Activated B cell treated with CpG ODN at 0.5 μM for 24 hours (primary cell): ENCODE results near the gene ANKRD13C. TPM values are rescaled to one million over a fixed set of nuclear protein-coding genes. Genes with fewer than 3 reads are reported as not detected.
"Not testable (repeated sequence)": the region's sequence is repeated elsewhere in the genome, so short reads cannot be mapped to it uniquely, and the experiment has no call there.

Experiments used
- ATAC-seq: fragments of 200-7000 bp; cut with Tn5 transposase; one replicate; pipeline ENCODE4 v1.10.0; 2021; ENCODE audit warnings: low read depth, mild to moderate bottlenecking, moderate library complexity
- CTCF ChIA-PET: fragments of 350-600 bp; sonication (Branson Sonifier 250); formaldehyde crosslinking; loops from one replicate; lab custom pipeline; 2021; ENCODE audit warnings: antibody characterized with exemption; lab: Charles Lee
- POLR2A ChIA-PET: fragments of 350-600 bp; sonication (Branson Sonifier 250); formaldehyde crosslinking; loops from one replicate; lab custom pipeline; 2021; ENCODE audit warnings: antibody characterized with exemption; lab: Charles Lee
- DNase-seq: peaks from one replicate; pipeline ENCODE4 v3.0.0; 2022
- H3K27ac Mint-ChIP-seq: one replicate; pipeline ENCODE4 v1.8.0; 2020; ENCODE audit warnings: mixed read lengths
- H3K27me3 Mint-ChIP-seq: one replicate; pipeline ENCODE4 v1.8.0; 2021; ENCODE audit warnings: mixed read lengths
- H3K36me3 Mint-ChIP-seq: one replicate; pipeline ENCODE4 v1.8.0; 2021; ENCODE audit warnings: low read depth, mixed read lengths
- H3K4me1 Mint-ChIP-seq: one replicate; pipeline ENCODE4 v1.8.0; 2021; ENCODE audit warnings: mixed read lengths
- H3K4me3 Mint-ChIP-seq: one replicate; pipeline ENCODE4 v1.8.0; 2020; ENCODE audit warnings: mild to moderate bottlenecking, mixed read lengths
- H3K9me3 Mint-ChIP-seq: one replicate; pipeline ENCODE4 v1.8.0; 2020; ENCODE audit warnings: mixed read lengths
- intact Hi-C: fragments of 100-400 bp; cut with micrococcal nuclease; formaldehyde crosslinking; loops from one replicate; pipeline ENCODE4 v1.15.1; 2024
- total RNA-seq: library from RNA; stranded (reverse); gene quantifications from 2 replicates; pipeline ENCODE4 v1.2.3, GENCODE V29; 2022
- TF ChIP-seq, protein P1 (sequence below): fragments of 200-600 bp; IDR thresholded peaks from one replicate; pipeline ENCODE4 v1.8.0; 2022; ENCODE audit warnings: antibody characterized with exemption, mild to moderate bottlenecking

ANKRD13C gene
- total RNA-seq, 1 donor from 2014 or later, result 21.2 TPM

DNA sequence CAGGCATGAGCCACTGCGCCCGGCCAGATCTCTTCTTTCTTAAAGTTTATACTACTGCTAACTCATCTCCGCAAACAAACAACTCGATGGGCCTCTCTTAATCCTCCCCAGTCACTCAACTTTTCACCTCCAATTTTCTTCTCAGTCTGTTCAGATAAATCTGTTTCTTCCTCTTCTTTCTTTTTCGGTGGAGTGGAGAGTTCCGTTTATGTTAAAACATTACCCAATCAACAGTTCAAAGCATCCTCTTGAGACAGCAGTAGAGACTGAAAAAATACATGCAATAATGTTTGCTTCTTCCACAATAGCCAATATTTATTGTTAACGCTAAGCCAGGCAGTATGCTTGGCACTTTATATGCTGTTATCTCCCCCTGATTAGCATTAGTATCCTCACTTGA is 1.4 kb upstream of the ANKRD13C start:
- no peaks in the 10 kb centered on the region for H3K27me3 Mint-ChIP-seq
- peaks cover 35% of the 10 kb centered on the region for H3K4me1 Mint-ChIP-seq
- no peak for DNase-seq
- POLR2A ChIA-PET, result interaction anchor here (4.8 kb wide), 1 partner anchor 55 kb away, joined by 83 read pairs; the partner anchor contains the start of gene CTH
- intact Hi-C loops, result no loop called here
- CTCF ChIA-PET, result interaction anchor here (1.9 kb wide), 1 partner anchor 55 kb away, joined by 7 read pairs; the partner anchor contains the start of gene CTH
- H3K27ac Mint-ChIP-seq, result no peak overlapping the region
- TF ChIP-seq, protein P1, sequence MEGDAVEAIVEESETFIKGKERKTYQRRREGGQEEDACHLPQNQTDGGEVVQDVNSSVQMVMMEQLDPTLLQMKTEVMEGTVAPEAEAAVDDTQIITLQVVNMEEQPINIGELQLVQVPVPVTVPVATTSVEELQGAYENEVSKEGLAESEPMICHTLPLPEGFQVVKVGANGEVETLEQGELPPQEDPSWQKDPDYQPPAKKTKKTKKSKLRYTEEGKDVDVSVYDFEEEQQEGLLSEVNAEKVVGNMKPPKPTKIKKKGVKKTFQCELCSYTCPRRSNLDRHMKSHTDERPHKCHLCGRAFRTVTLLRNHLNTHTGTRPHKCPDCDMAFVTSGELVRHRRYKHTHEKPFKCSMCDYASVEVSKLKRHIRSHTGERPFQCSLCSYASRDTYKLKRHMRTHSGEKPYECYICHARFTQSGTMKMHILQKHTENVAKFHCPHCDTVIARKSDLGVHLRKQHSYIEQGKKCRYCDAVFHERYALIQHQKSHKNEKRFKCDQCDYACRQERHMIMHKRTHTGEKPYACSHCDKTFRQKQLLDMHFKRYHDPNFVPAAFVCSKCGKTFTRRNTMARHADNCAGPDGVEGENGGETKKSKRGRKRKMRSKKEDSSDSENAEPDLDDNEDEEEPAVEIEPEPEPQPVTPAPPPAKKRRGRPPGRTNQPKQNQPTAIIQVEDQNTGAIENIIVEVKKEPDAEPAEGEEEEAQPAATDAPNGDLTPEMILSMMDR, result no peak
- no peaks in the 10 kb centered on the region for H3K9me3 Mint-ChIP-seq
- peaks cover 20% of the 10 kb centered on the region for H3K36me3 Mint-ChIP-seq
- peak overlapping the region; percentile 99 for H3K4me3 Mint-ChIP-seq
- no peak for ATAC-seq

DNA sequence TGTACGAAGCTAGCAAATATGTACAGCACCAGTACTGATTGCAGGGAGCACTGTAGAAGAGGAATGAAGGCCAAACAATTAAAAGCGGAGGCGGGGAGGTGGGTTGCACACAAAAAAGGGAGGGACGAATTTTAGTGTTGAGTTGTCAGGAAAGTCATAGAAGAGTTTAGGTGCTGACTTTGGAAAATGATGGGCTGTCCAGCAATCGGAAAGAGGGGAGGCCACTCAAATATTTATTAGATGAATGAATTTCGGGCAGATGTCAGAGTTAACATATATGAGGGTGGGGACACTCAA is 537 bp upstream of the ANKRD13C start:
- Mint-ChIP-seq H3K9me3 (no peaks in the 10 kb centered on the region), H3K4me3 (peak overlapping the region; percentile 99), H3K4me1 (peaks cover 40% of the 10 kb centered on the region), H3K27ac (peak overlapping the region; percentile 98), H3K36me3 (peaks cover 26% of the 10 kb centered on the region), H3K27me3 (no peaks in the 10 kb centered on the region)
- CTCF ChIA-PET, result interaction anchor here (1.9 kb wide), 1 partner anchor 56 kb away, joined by 7 read pairs; the partner anchor contains the start of gene CTH
- POLR2A ChIA-PET, result interaction anchor here (1.1 to 4.8 kb wide), 6 partner anchors 40 to 726 kb away, joined by 4 to 83 read pairs (median 6); partner anchors contain the start of genes CTH, LRRC40, SRSF11 and ZRANB2
- ATAC-seq (no peak), DNase-seq (no peak)
- TF ChIP-seq, protein P1, result no peak
- intact Hi-C loops, result no loop called here

DNA sequence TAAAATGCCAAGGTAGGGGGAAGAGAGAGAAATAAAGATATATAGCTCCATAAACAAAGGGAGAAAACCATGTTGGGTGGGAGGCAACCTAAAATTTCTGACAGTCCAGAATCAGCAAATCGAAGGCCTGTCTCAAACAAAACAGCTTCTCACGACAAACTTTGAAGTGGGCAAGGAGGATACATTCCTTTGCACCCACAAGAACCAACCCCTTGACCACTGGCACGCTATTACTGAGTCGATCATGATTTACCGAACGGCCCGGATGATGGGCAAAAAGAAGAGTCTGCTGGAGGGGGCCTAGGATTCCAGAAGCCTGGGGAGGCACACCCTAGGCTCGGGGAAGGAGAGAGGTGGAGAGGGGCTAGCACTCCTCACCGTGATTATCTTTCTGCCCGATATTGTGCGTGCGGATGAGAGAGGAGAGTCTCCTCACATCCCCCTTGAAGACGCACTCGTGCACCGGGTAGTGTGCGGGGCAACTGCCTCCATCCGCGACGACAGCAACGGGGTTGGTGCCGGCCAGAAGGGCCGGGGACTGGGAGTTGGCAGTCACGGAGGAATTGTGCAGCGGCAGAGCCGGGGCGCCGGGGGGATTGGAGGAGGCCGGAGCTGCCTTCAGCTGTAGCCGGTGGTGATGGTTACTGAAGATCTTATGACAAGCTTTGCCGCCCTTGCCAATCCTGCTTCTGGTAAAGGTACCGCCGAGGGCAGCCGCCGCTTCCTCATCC is 756 bp downstream of the ANKRD13C start:
- POLR2A ChIA-PET, result interaction anchor here (0.7 to 4.8 kb wide), 8 partner anchors 12 to 727 kb away, joined by 3 to 83 read pairs (median 6); partner anchors contain the start of genes CTH, LRRC40, SRSF11 and ZRANB2

DNA sequence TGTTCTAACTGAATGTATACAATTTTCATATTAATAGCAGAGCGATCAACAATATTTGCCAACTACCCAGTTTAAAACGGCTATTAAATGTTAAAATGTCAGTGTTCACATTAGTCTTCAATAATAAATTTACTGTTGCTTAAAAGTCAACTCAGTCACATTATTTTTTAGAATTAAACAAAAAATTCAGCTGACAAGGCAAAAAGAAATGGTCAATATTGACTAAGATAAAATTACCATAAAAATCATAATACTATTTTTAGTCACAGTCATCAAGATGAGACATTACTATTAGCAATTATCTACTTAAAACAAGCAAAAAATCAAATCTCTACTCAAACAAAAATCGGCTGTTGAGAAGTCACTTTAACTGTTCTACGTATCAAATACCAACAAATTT is 1.5 kb downstream of the ANKRD13C start:
- CTCF ChIA-PET, result no interaction called here

More for the DNA sequence above, 756 bp downstream of the ANKRD13C start:
- no peaks in the 10 kb centered on the region for H3K9me3 Mint-ChIP-seq
- no peaks in the 10 kb centered on the region for H3K27me3 Mint-ChIP-seq
- ATAC-seq, result peak; percentile 28
- intact Hi-C loops, result loop anchor here (1.0 kb wide), 4 partner anchors 57 to 728 kb away; partner anchors contain the start of genes LRRC40, SRSF11 and ZRANB2
- TF ChIP-seq, protein P1, result no peak
- H3K4me1 Mint-ChIP-seq, result peaks cover 49% of the 10 kb centered on the region
- peak overlapping the region; percentile 99 for H3K4me3 Mint-ChIP-seq
- CTCF ChIA-PET, result interaction anchor here (0.8 to 1.9 kb wide), 2 partner anchors 57 to 727 kb away, joined by 4 to 7 read pairs; partner anchors contain the start of genes CTH and ZRANB2
- no peak for DNase-seq
- H3K27ac Mint-ChIP-seq, result peak overlapping the region; percentile 98
- H3K36me3 Mint-ChIP-seq, result peaks cover 33% of the 10 kb centered on the region

DNA sequence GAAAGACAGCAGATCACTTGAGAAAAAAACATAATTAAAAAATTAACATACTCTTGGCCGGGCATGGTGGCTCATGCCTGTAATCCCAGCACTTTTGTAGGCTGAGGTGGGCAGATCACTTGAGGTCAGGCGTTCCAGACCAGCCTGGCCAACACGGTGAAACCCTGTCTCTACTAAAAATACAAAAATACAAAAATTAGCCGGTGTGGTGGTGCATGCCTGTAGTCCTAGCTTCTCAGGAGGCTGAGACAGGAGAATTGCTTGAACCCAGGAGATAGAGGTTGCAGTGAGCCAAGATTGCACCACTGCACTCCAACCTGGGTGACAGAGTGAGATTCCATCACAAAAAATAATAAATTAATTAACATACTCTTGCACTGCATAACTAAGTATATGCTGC is 4.7 kb downstream of the ANKRD13C start:
- peaks cover 42% of the 10 kb centered on the region for H3K36me3 Mint-ChIP-seq
- CTCF ChIA-PET, intact Hi-C loops, H3K9me3 Mint-ChIP-seq, H3K27ac Mint-ChIP-seq, ATAC-seq, DNase-seq, H3K27me3 Mint-ChIP-seq, H3K4me3 Mint-ChIP-seq, POLR2A ChIA-PET: not testable (repeated sequence)
- peaks cover 61% of the 10 kb centered on the region for H3K4me1 Mint-ChIP-seq

More for the DNA sequence above, 1.5 kb downstream of the ANKRD13C start:
- H3K4me3 Mint-ChIP-seq, result peak overlapping the region; percentile 99
- no peaks in the 10 kb centered on the region for H3K9me3 Mint-ChIP-seq
- ATAC-seq (no peak), DNase-seq (no peak)
- H3K36me3 Mint-ChIP-seq, result peaks cover 33% of the 10 kb centered on the region
- POLR2A ChIA-PET, result interaction anchor here (4.8 kb wide), 1 partner anchor 58 kb away, joined by 83 read pairs; the partner anchor contains the start of gene CTH
- peak overlapping the region; percentile 98 for H3K27ac Mint-ChIP-seq
- intact Hi-C loops, result no loop called here
- no peaks in the 10 kb centered on the region for H3K27me3 Mint-ChIP-seq
- peaks cover 54% of the 10 kb centered on the region for H3K4me1 Mint-ChIP-seq
- TF ChIP-seq, protein P1, result no peak
